GM23338 (cell line): ENCODE data around the gene MROH7. TPM values are rescaled to one million over a fixed set of nuclear protein-coding genes. Genes with fewer than 3 reads are reported as not detected.

Experiments used
- ATAC-seq: fragments of 200-7000 bp; cut with Tn5 transposase; 3 replicates; pipeline ENCODE4 v1.9.1; 2020
- DNase-seq: peaks from one replicate; pipeline ENCODE4 v3.0.0-alpha.2; 2015; ENCODE audit warnings: low spot score
- H2AFZ ChIP-seq: fragments of 200-600 bp; sonication (generic); 2 replicates; pipeline ENCODE4 v1.8.0; 2016; ENCODE audit warnings: antibody characterized with exemption, mild to moderate bottlenecking, moderate library complexity
- H3F3A ChIP-seq: fragments of 200-600 bp; sonication (generic); replicated peaks from 2 replicates; pipeline ENCODE4 v1.8.0; 2017; ENCODE audit warnings: antibody characterized with exemption, mixed run types, low read depth
- H3K27ac ChIP-seq: fragments of 200-600 bp; sonication (generic); 2 replicates; pipeline ENCODE4 v1.6.1; 2016; ENCODE audit warnings: low read depth
- H3K27me3 ChIP-seq: fragments of 200-600 bp; sonication (generic); 2 replicates; pipeline ENCODE4 v1.8.0; 2016; ENCODE audit warnings: mild to moderate bottlenecking, mixed run types, moderate library complexity; ENCODE audit not compliant: insufficient read depth
- H3K36me3 ChIP-seq: fragments of 200-600 bp; sonication (generic); 2 replicates; pipeline ENCODE4 v1.8.0; 2016; ENCODE audit warnings: mild to moderate bottlenecking; ENCODE audit not compliant: insufficient read depth
- H3K4me1 ChIP-seq: fragments of 200-600 bp; sonication (generic); 2 replicates; pipeline ENCODE4 v1.8.0; 2016; ENCODE audit warnings: mild to moderate bottlenecking, moderate library complexity; ENCODE audit not compliant: insufficient read depth
- H3K4me2 ChIP-seq: fragments of 200-600 bp; sonication (generic); 2 replicates; pipeline ENCODE4 v1.7.1; 2017; ENCODE audit warnings: mixed run types
- H3K4me3 ChIP-seq: fragments of 200-600 bp; sonication (generic); 2 replicates; pipeline ENCODE4 v1.6.1; 2016; ENCODE audit warnings: mixed run types
- H3K79me2 ChIP-seq: fragments of 200-600 bp; sonication (generic); replicated peaks from 2 replicates; pipeline ENCODE4 v1.8.0; 2017; ENCODE audit warnings: mild to moderate bottlenecking; ENCODE audit not compliant: insufficient read depth
- H3K9me2 ChIP-seq: fragments of 200-600 bp; sonication (generic); 2 replicates; pipeline ENCODE4 v1.8.0; 2017; ENCODE audit not compliant: insufficient read depth
- H4K20me1 ChIP-seq: fragments of 200-600 bp; sonication (generic); replicated peaks from 2 replicates; pipeline ENCODE4 v1.8.0; 2017; ENCODE audit warnings: mild to moderate bottlenecking; ENCODE audit not compliant: insufficient read depth
- H3K27ac Mint-ChIP-seq: 2 replicates; pipeline ENCODE4 v1.8.0; 2020; ENCODE audit warnings: inconsistent platforms, mild to moderate bottlenecking, moderate library complexity, mixed read lengths
- H3K27me3 Mint-ChIP-seq: 3 replicates; pipeline ENCODE4 v1.8.0; 2022; ENCODE audit warnings: low read depth, mild to moderate bottlenecking, moderate library complexity, mixed read lengths, inconsistent platforms; ENCODE audit not compliant: insufficient read depth, poor library complexity
- H3K36me3 Mint-ChIP-seq: 3 replicates; pipeline ENCODE4 v1.8.0; 2021; ENCODE audit warnings: low read depth, mild to moderate bottlenecking, inconsistent platforms, moderate library complexity, mixed read lengths
- H3K4me1 Mint-ChIP-seq: 3 replicates; pipeline ENCODE4 v1.8.0; 2020; ENCODE audit warnings: mild to moderate bottlenecking, inconsistent platforms, mixed read lengths
- H3K4me3 Mint-ChIP-seq: 3 replicates; pipeline ENCODE4 v1.8.0; 2021; ENCODE audit warnings: moderate library complexity, mild to moderate bottlenecking, inconsistent platforms, mixed read lengths
- H3K9me3 Mint-ChIP-seq: 3 replicates; pipeline ENCODE4 v1.8.0; 2020; ENCODE audit warnings: moderate library complexity, mild to moderate bottlenecking, inconsistent platforms, mixed read lengths
- EZH2 ChIP-seq: fragments of 200-600 bp; sonication (generic); IDR thresholded peaks from one replicate; pipeline ENCODE4 v1.8.0; 2017; ENCODE audit warnings: antibody characterized with exemption, mild to moderate bottlenecking, low read depth; ENCODE audit not compliant: unreplicated experiment
- EZH2phosphoT487 ChIP-seq: fragments of 200-600 bp; sonication (generic); IDR thresholded peaks from one replicate; pipeline ENCODE4 v1.8.1; 2018; ENCODE audit warnings: antibody characterized with exemption; ENCODE audit not compliant: unreplicated experiment
- REST ChIP-seq: IDR thresholded peaks from one replicate; pipeline ENCODE4 v1.6.1; 2018; ENCODE audit warnings: antibody characterized with exemption; ENCODE audit not compliant: unreplicated experiment
- ZNF331 ChIP-seq: fragments of 250-450 bp; sonication (Bioruptor Pico); IDR thresholded peaks from 2 replicates; pipeline ENCODE4 v1.5.0; 2020; ENCODE audit warnings: low read depth, mild to moderate bottlenecking, moderate library complexity
- polyA plus RNA-seq: library from polyadenylated mRNA; unstranded; fragments of >200 nt; fragmentation: Nextera tagmentation; extraction: Ambion mirVana; gene quantifications from 2 replicates; pipeline ENCODE4 v1.2.1, GENCODE V29; 2016
- total RNA-seq: library from RNA; depleted of rRNA; stranded (reverse); fragments of >200 nt; shearing (Covaris generic); gene quantifications from 2 replicates; pipeline ENCODE4 v1.2.3, GENCODE V29; 2014
- TF ChIP-seq, protein P1 (sequence below), 2 experiments: fragments of 200-600 bp in 1 of 2; sonication (generic) in 1 of 2; conservative IDR thresholded peaks; 2 replicates each; pipeline versions ENCODE4 v1.5.1 to v1.6.1; 2016 to 2017; ENCODE audit warnings: antibody characterized with exemption in 2 of 2, low read depth in 2 of 2, mild to moderate bottlenecking in 2 of 2, moderate library complexity in 1 of 2

MROH7 gene
- total and polyA plus RNA-seq, 2 experiments from 2014 or later = 0.17 TPM; not detected in 1

DNA sequence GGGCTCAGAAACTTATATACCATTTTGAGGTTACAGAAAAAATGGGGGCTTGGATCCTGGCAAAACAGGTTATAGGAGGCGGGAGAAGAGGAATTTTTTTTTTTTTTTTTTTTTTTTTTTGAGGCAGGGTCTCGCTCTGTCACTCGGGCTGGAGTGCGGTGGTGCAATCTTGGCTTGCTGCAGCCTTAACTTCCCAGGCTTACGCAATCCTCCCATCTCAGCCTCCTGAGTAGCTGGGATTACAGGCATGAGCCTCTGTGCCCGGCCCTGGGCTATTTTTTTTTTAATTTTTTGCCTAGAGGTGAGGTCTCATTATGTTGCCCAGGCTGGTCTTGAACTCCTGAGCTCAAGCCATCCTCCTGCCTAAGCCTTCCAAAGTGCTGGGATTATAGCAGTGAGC, 24.7 kb downstream of the MROH7 start:
- Mint-ChIP-seq H3K9me3 (peaks cover 3% of the 10 kb centered on the region; the same call in 2 of the 3 replicates), H3K4me3 (no peak overlapping the region), H3K27me3 (peaks cover under 1% of the 10 kb centered on the region), H3K27ac (no peak overlapping the region), H3K4me1 (0 out of 3 replicates have a peak, but pooled peaks cover under 1% of the 10 kb centered on the region), H3K36me3 (no peaks in the 10 kb centered on the region)
- H3F3A ChIP-seq = no peaks in the 10 kb centered on the region
- no peaks in the 10 kb centered on the region for H3K4me1 ChIP-seq
- H3K79me2 ChIP-seq = no peaks in the 10 kb centered on the region
- H3K36me3 ChIP-seq = no peaks in the 10 kb centered on the region
- no peaks in the 10 kb centered on the region for H3K9me2 ChIP-seq
- no peak overlapping the region for H2AFZ ChIP-seq
- H3K27ac ChIP-seq = no peak overlapping the region
- no peak for DNase-seq
- no peak overlapping the region for H3K4me2 ChIP-seq
- ATAC-seq = no peak
- no peak overlapping the region for H3K4me3 ChIP-seq
- TF ChIP-seq, protein P1, sequence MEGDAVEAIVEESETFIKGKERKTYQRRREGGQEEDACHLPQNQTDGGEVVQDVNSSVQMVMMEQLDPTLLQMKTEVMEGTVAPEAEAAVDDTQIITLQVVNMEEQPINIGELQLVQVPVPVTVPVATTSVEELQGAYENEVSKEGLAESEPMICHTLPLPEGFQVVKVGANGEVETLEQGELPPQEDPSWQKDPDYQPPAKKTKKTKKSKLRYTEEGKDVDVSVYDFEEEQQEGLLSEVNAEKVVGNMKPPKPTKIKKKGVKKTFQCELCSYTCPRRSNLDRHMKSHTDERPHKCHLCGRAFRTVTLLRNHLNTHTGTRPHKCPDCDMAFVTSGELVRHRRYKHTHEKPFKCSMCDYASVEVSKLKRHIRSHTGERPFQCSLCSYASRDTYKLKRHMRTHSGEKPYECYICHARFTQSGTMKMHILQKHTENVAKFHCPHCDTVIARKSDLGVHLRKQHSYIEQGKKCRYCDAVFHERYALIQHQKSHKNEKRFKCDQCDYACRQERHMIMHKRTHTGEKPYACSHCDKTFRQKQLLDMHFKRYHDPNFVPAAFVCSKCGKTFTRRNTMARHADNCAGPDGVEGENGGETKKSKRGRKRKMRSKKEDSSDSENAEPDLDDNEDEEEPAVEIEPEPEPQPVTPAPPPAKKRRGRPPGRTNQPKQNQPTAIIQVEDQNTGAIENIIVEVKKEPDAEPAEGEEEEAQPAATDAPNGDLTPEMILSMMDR (conservative IDR thresholded peaks at IDR 0.05; ENCODE audit: low read depth in 2 of 2) = no peak
- no peak for TF ChIP-seq EZH2
- no peaks in the 10 kb centered on the region for H3K27me3 ChIP-seq
- H4K20me1 ChIP-seq = no peaks in the 10 kb centered on the region

- no peaks in the 10 kb centered on the region for H4K20me1 ChIP-seq
- H3K4me3 Mint-ChIP-seq = no peak overlapping the region
- H3K9me3 Mint-ChIP-seq = peaks cover 3% of the 10 kb centered on the region; the same call in 2 of the 3 replicates
- H3K4me2 ChIP-seq = no peak overlapping the region
- H3K27ac Mint-ChIP-seq = no peak overlapping the region
- H3K4me3 ChIP-seq = no peak overlapping the region
- H3K36me3 ChIP-seq = no peaks in the 10 kb centered on the region
- TF ChIP-seq EZH2phosphoT487 = no peak
- TF ChIP-seq ZNF331 (CRISPR knock-in tag) = peak; percentile 80
- H3K4me1 Mint-ChIP-seq = peaks cover 7% of the 10 kb centered on the region; the same call in 2 of the 3 replicates
- DNase-seq (no peak), ATAC-seq (no peak)
- peaks cover 5% of the 10 kb centered on the region for H3K27me3 Mint-ChIP-seq
- no peaks in the 10 kb centered on the region for H3K9me2 ChIP-seq
- no peaks in the 10 kb centered on the region for H3F3A ChIP-seq
- H3K27me3 ChIP-seq = no peaks in the 10 kb centered on the region
- H3K36me3 Mint-ChIP-seq = no peaks in the 10 kb centered on the region
- no peak overlapping the region for H2AFZ ChIP-seq
- H3K79me2 ChIP-seq = no peaks in the 10 kb centered on the region
- no peak overlapping the region for H3K27ac ChIP-seq
- no peaks in the 10 kb centered on the region for H3K4me1 ChIP-seq
These were observed 26.2 kb downstream of the MROH7 start for GRCh38 chr1:54667797-54668196.

GRCh38 chr1:54668567-54668966, 27.0 kb downstream of the MROH7 start:
- no peaks in the 10 kb centered on the region for H3F3A ChIP-seq
- H3K27ac ChIP-seq = no peak overlapping the region
- H4K20me1 ChIP-seq = no peaks in the 10 kb centered on the region
- peaks cover 5% of the 10 kb centered on the region for H3K27me3 Mint-ChIP-seq
- no peaks in the 10 kb centered on the region for H3K27me3 ChIP-seq
- no peaks in the 10 kb centered on the region for H3K9me2 ChIP-seq
- H3K36me3 Mint-ChIP-seq = no peaks in the 10 kb centered on the region
- no peak overlapping the region for H3K4me2 ChIP-seq
- peak; percentile 65 for ATAC-seq
- TF ChIP-seq, protein P1 (conservative IDR thresholded peaks at IDR 0.05; ENCODE audit: low read depth in 2 of 2) = peak in 1 of 2 experiments; percentile 39; a peak in 2 of 4 replicates
- TF ChIP-seq EZH2phosphoT487 (no peak), REST (no peak), EZH2 (no peak)
- no peak overlapping the region for H2AFZ ChIP-seq
- no peak overlapping the region for H3K27ac Mint-ChIP-seq
- no peaks in the 10 kb centered on the region for H3K36me3 ChIP-seq
- no peak overlapping the region for H3K4me3 ChIP-seq
- H3K4me1 ChIP-seq = no peaks in the 10 kb centered on the region
- H3K4me3 Mint-ChIP-seq = no peak overlapping the region
- H3K79me2 ChIP-seq = no peaks in the 10 kb centered on the region
- H3K4me1 Mint-ChIP-seq = peaks cover 7% of the 10 kb centered on the region; the same call in 2 of the 3 replicates
- DNase-seq = no peak
- peaks cover 3% of the 10 kb centered on the region; the same call in 2 of the 3 replicates for H3K9me3 Mint-ChIP-seq
